Measurements from ENCODE around the gene SPATA20. TPM values are rescaled to one million over a fixed set of nuclear protein-coding genes. Genes with fewer than 3 reads are reported as not detected.
A peak's percentile ranks its signal among the peaks of the same experiment; 100 is the strongest.

Gene SPATA20
- total RNA-seq, 2 donors from 2014 or later = 65.6 to 75.2 TPM

GRCh38 chr17:50540560-50541401, 6.2 kb upstream of the SPATA20 start:
- no peaks in the 10 kb centered on the region for H3K9me3 ChIP-seq
- peaks cover 75% of the 10 kb centered on the region for H3K4me1 ChIP-seq
- peak overlapping the region in 3 of 4 donors; percentile 83 to 92 (median 91) for H3K27ac ChIP-seq
- no peaks in the 10 kb centered on the region for H3K27me3 ChIP-seq
- no peak for DNase-seq
- no peak overlapping the region for H3K4me3 ChIP-seq
- TF ChIP-seq CTCF (IDR thresholded peaks at IDR 0.05) (no peak), POLR2A (IDR thresholded peaks at IDR 0.05) (no peak)
- ATAC-seq = no peak
- 75 to 81% methylated on average over 7 to 11 of the region's 11 CpGs for WGBS, 2 donors
- intact Hi-C loops (cut with DNase I) = no loop called here
- H3K36me3 ChIP-seq (replicated peaks in 1 of 2; ENCODE audit: insufficient read depth in 1 of 2, low read depth in 2 of 2) = peaks cover 5 to 8% of the 10 kb centered on the region in 2 donors

- H3K36me3 ChIP-seq (replicated peaks in 1 of 2; ENCODE audit: insufficient read depth in 1 of 2, low read depth in 2 of 2) = peaks cover 5 to 8% of the 10 kb centered on the region in 2 donors
- 64 to 79% methylated on average over 4 to 9 of the region's 9 CpGs for WGBS, 2 donors
- no peak overlapping the region for H3K4me3 ChIP-seq
- no peak for ATAC-seq
- H3K4me1 ChIP-seq = peaks cover 71% of the 10 kb centered on the region
- no peaks in the 10 kb centered on the region for H3K9me3 ChIP-seq
- TF ChIP-seq POLR2A (IDR thresholded peaks at IDR 0.05) (no peak), CTCF (IDR thresholded peaks at IDR 0.05) (no peak)
- intact Hi-C loops (cut with DNase I) = no loop called here
- peak overlapping the region; percentile 71 to 92 (median 87) for H3K27ac ChIP-seq
- H3K27me3 ChIP-seq = no peaks in the 10 kb centered on the region
- DNase-seq = no peak
These were observed 5.6 kb upstream of the SPATA20 start for GRCh38 chr17:50541402-50541715.

GRCh38 chr17:50541716-50542688, 5.0 kb upstream of the SPATA20 start:
- Histone ChIP-seq H3K4me1 (peaks cover 71% of the 10 kb centered on the region), H3K27me3 (no peaks in the 10 kb centered on the region), H3K27ac (peak overlapping the region; percentile 71 to 92 (median 87)), H3K4me3 (peak overlapping the region in 1 of 2 donors; percentile 3), H3K9me3 (no peaks in the 10 kb centered on the region), H3K36me3 (replicated peaks in 1 of 2; ENCODE audit: insufficient read depth in 1 of 2, low read depth in 2 of 2) (peaks cover 5 to 8% of the 10 kb centered on the region in 2 donors)
- peak; percentile 75 for ATAC-seq
- TF ChIP-seq POLR2A (IDR thresholded peaks at IDR 0.05) (peak; percentile 48 to 55 (median 49)), CTCF (IDR thresholded peaks at IDR 0.05) (peak in 4 of 7 experiments; percentile 4 to 27 (median 6))
- peak; percentile 87 to 90 (median 88) for DNase-seq
- WGBS, 2 donors = 2 to 4% methylated on average over 13 to 80 of the region's 82 CpGs
- intact Hi-C loops (cut with DNase I) = no loop called here

GRCh38 chr17:50542795-50543774, 3.9 kb upstream of the SPATA20 start:
- Histone ChIP-seq H3K27ac (peak overlapping the region; percentile 71 to 92 (median 87)), H3K4me3 (no peak overlapping the region), H3K27me3 (no peaks in the 10 kb centered on the region), H3K9me3 (no peaks in the 10 kb centered on the region), H3K4me1 (peaks cover 72% of the 10 kb centered on the region), H3K36me3 (replicated peaks in 1 of 2; ENCODE audit: insufficient read depth in 1 of 2, low read depth in 2 of 2) (peaks cover 3% of the 10 kb centered on the region in 2 donors)
- peak; percentile 92 to 97 (median 96) for DNase-seq
- TF ChIP-seq POLR2A (IDR thresholded peaks at IDR 0.05) (peak in 1 of 3 donors; percentile 1), CTCF (IDR thresholded peaks at IDR 0.05) (no peak)
- 26 to 30% methylated on average over 14 to 16 of the region's 16 CpGs for WGBS, 2 donors
- peak; percentile 81 for ATAC-seq
- intact Hi-C loops (cut with DNase I) = no loop called here
